B cell (primary cell): ENCODE results near the gene THBD. TPM values are rescaled to one million over a fixed set of nuclear protein-coding genes. Genes with fewer than 3 reads are reported as not detected.

Experiments
- ATAC-seq: fragments of 200-7000 bp; cut with Tn5 transposase; one replicate; pipeline ENCODE4 v1.10.0; 2021; ENCODE audit warnings: low read depth, mild to moderate bottlenecking, moderate number of reproducible peaks, moderate library complexity
- CTCF ChIA-PET: fragments of 350-600 bp; sonication (Branson Sonifier 250); formaldehyde crosslinking; loops from one replicate; lab custom pipeline; 2021; ENCODE audit warnings: antibody characterized with exemption, inconsistent platforms; lab: Charles Lee
- POLR2A ChIA-PET: fragments of 350-600 bp; sonication (Branson Sonifier 250); formaldehyde crosslinking; loops from one replicate; lab custom pipeline; 2021; ENCODE audit warnings: antibody characterized with exemption; lab: Charles Lee
- DNase-seq: peaks from one replicate; pipeline ENCODE4 v3.0.0; 2013
- H2AFZ ChIP-seq: 2 replicates; pipeline ENCODE4 v1.6.1; 2012; ENCODE audit warnings: mild to moderate bottlenecking, low read depth, low read length; ENCODE audit not compliant: insufficient read depth, poor library complexity, severe bottlenecking
- H3K27ac ChIP-seq, 2 donors: 1 replicate in 1 of 2; 2 replicates in 1 of 2; pipeline ENCODE4 v1.5.1; 2012 to 2013; ENCODE audit warnings: low read length in 2 of 2, mild to moderate bottlenecking in 2 of 2, moderate library complexity in 1 of 2
- H3K27me3 ChIP-seq, 4 experiments: fragments of 200-600 bp in 1 of 4; sonication (generic) in 1 of 4; replicated peaks in 1 of 4; 1 replicate in 2 of 4; 2 replicates in 2 of 4; pipeline versions ENCODE4 v1.6.1 to v1.7.0; 2013 to 2016; ENCODE audit warnings: low read length in 3 of 4, mild to moderate bottlenecking in 2 of 4, mixed read lengths in 1 of 4, moderate library complexity in 1 of 4; ENCODE audit not compliant: insufficient read depth in 4 of 4, control insufficient read depth in 3 of 4; ENCODE audit errors: control extremely low read depth in 1 of 4
- H3K36me3 ChIP-seq, 2 experiments: replicated peaks in 1 of 2; 1 replicate in 1 of 2; 2 replicates in 1 of 2; pipeline versions ENCODE4 v1.6.1 to v1.7.1; 2013; ENCODE audit warnings: low read length in 1 of 2; ENCODE audit not compliant: insufficient read depth in 2 of 2, control insufficient read depth in 1 of 2; ENCODE audit errors: control extremely low read depth in 1 of 2, extremely low read depth in 1 of 2
- H3K4me1 ChIP-seq, 2 donors: fragments of 200-600 bp in 1 of 2; sonication (generic) in 1 of 2; 1 replicate in 1 of 2; 2 replicates in 1 of 2; pipeline versions ENCODE4 v1.5.1 to v1.6.1; 2013 to 2017; ENCODE audit warnings: low read length in 2 of 2; ENCODE audit not compliant: control insufficient read depth in 2 of 2, insufficient read depth in 2 of 2
- H3K4me2 ChIP-seq: replicated peaks from 2 replicates; pipeline ENCODE3; 2012; ENCODE audit warnings: mild to moderate bottlenecking, low read depth, low read length; ENCODE audit not compliant: poor library complexity, severe bottlenecking
- H3K4me3 ChIP-seq, 5 experiments: fragments of 200-600 bp in 1 of 5; sonication (generic) in 1 of 5; 1 replicate in 3 of 5; 2 replicates in 2 of 5; pipeline versions ENCODE4 v1.5.1 to v1.7.0; 2011 to 2016; ENCODE audit warnings: low read length in 4 of 5, mild to moderate bottlenecking in 4 of 5, low read depth in 2 of 5, control low read depth in 1 of 5, moderate library complexity in 1 of 5; ENCODE audit not compliant: insufficient read depth in 1 of 5; ENCODE audit errors: control extremely low read depth in 1 of 5, extremely low read depth in 1 of 5
- H3K79me2 ChIP-seq: fragments of 200-600 bp; sonication (generic); one replicate; pipeline ENCODE4 v1.6.0; 2016; ENCODE audit warnings: low read length; ENCODE audit not compliant: control insufficient read depth, insufficient read depth
- H3K9ac ChIP-seq: fragments of 200-600 bp; sonication (generic); 2 replicates; pipeline ENCODE4 v1.6.1; 2017; ENCODE audit warnings: mild to moderate bottlenecking, low read length, moderate library complexity
- H3K9me3 ChIP-seq, 3 donors: one replicate each; pipeline versions ENCODE4 v1.6.1 to v1.7.1; 2013; ENCODE audit warnings: low read length in 2 of 3; ENCODE audit not compliant: control insufficient read depth in 2 of 3, insufficient read depth in 1 of 3; ENCODE audit errors: control extremely low read depth in 1 of 3
- H4K20me1 ChIP-seq: 2 replicates; pipeline ENCODE4 v1.6.0; 2012; ENCODE audit warnings: mild to moderate bottlenecking, low read length; ENCODE audit not compliant: insufficient read depth, control insufficient read depth, poor library complexity, severe bottlenecking
- H3K27ac Mint-ChIP-seq: one replicate; pipeline ENCODE4 v1.8.0; 2021; ENCODE audit warnings: mixed read lengths
- H3K27me3 Mint-ChIP-seq: one replicate; pipeline ENCODE4 v1.8.0; 2021; ENCODE audit warnings: mixed read lengths
- H3K4me1 Mint-ChIP-seq: one replicate; pipeline ENCODE4 v1.8.0; 2021; ENCODE audit warnings: mixed read lengths
- H3K4me3 Mint-ChIP-seq: one replicate; pipeline ENCODE4 v1.8.0; 2021; ENCODE audit warnings: mixed read lengths
- H3K9me3 Mint-ChIP-seq: one replicate; pipeline ENCODE4 v1.8.0; 2022; ENCODE audit warnings: mixed read lengths; ENCODE audit not compliant: insufficient read depth
- EZH2 ChIP-seq: IDR thresholded peaks from 2 replicates; pipeline ENCODE4 v1.6.1; 2012; ENCODE audit warnings: borderline replicate concordance, low read depth, mild to moderate bottlenecking, moderate library complexity, low read length; ENCODE audit not compliant: insufficient read depth, poor library complexity, severe bottlenecking
- WGBS: methylation state at CpG from one replicate; pipeline ENCODE4 v1.1.5; 2013; ENCODE audit warnings: missing lambda C conversion rate; ENCODE audit not compliant: insufficient coverage; 5-methylcytosine and 5-hydroxymethylcytosine counted together
- intact Hi-C: fragments of 100-400 bp; cut with micrococcal nuclease; formaldehyde crosslinking; loops from one replicate; pipeline ENCODE4 v1.10.0; 2022
- polyA plus RNA-seq: library from polyadenylated mRNA; depleted of rRNA; stranded (reverse); fragments of >200 nt; gene quantifications from 2 replicates; pipeline ENCODE4 v1.2.3, GENCODE V29; 2012
- total RNA-seq, 2 donors: library from RNA; stranded (reverse); fragments of 120-200 nt in 1 of 2; gene quantifications; 1 replicate in 1 of 2; 2 replicates in 1 of 2; pipeline versions ENCODE4 v1.2.3 to v1.2.4, GENCODE V29; 2013 to 2022
- TF ChIP-seq, protein P1 (sequence below): fragments of 200-600 bp; IDR thresholded peaks from one replicate; pipeline ENCODE4 v1.8.0; 2022; ENCODE audit warnings: antibody characterized with exemption, mild to moderate bottlenecking

The THBD gene
- total and polyA plus RNA-seq, 2 donors (not counting 1 experiment from before 2014, with no cell fraction given) = 0.78 TPM; not detected in 1

DNA sequence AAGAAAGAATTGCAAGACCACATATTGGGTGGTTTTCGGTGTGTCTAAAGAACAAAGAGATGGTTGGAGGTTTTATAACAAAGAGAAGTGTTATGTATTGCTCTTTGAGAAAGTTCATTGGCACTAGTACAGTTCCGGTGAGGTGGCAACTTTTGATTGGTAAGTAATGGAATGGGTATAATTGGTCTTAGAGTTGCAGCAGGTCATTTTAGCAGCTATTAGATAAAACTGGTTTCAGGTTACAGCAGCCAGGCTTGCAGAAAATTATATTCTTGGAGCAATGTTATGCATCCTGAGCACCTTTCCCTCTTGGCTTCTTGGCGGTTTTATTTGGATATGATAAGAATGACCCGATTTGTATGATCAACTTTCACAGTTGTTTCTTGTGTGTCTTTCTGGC lies 26.6 kb downstream of the THBD start:
- Mint-ChIP-seq H3K27me3 (no peaks in the 10 kb centered on the region), H3K27ac (no peak overlapping the region), H3K4me3 (no peak overlapping the region), H3K4me1 (no peaks in the 10 kb centered on the region), H3K9me3 (no peaks in the 10 kb centered on the region)
- no peaks in the 10 kb centered on the region for H3K4me1 ChIP-seq
- H3K79me2 ChIP-seq = no peaks in the 10 kb centered on the region
- no peaks in the 10 kb centered on the region for H3K27me3 ChIP-seq
- 89% methylated on average over 3 of the region's 4 CpGs for WGBS
- no peak overlapping the region for H2AFZ ChIP-seq
- H3K4me3 ChIP-seq = no peak overlapping the region
- H3K4me2 ChIP-seq = no peak overlapping the region
- no peak overlapping the region for H3K27ac ChIP-seq
- no peaks in the 10 kb centered on the region for H3K36me3 ChIP-seq
- intact Hi-C loops = no loop called here
- ATAC-seq = no peak
- DNase-seq = no peak
- POLR2A ChIA-PET = no interaction called here
- H4K20me1 ChIP-seq = no peaks in the 10 kb centered on the region
- TF ChIP-seq, protein P1, sequence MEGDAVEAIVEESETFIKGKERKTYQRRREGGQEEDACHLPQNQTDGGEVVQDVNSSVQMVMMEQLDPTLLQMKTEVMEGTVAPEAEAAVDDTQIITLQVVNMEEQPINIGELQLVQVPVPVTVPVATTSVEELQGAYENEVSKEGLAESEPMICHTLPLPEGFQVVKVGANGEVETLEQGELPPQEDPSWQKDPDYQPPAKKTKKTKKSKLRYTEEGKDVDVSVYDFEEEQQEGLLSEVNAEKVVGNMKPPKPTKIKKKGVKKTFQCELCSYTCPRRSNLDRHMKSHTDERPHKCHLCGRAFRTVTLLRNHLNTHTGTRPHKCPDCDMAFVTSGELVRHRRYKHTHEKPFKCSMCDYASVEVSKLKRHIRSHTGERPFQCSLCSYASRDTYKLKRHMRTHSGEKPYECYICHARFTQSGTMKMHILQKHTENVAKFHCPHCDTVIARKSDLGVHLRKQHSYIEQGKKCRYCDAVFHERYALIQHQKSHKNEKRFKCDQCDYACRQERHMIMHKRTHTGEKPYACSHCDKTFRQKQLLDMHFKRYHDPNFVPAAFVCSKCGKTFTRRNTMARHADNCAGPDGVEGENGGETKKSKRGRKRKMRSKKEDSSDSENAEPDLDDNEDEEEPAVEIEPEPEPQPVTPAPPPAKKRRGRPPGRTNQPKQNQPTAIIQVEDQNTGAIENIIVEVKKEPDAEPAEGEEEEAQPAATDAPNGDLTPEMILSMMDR = no peak
- no peak for TF ChIP-seq EZH2
- CTCF ChIA-PET = no interaction called here
- no peak overlapping the region for H3K9ac ChIP-seq
- H3K9me3 ChIP-seq = no peaks in the 10 kb centered on the region

DNA sequence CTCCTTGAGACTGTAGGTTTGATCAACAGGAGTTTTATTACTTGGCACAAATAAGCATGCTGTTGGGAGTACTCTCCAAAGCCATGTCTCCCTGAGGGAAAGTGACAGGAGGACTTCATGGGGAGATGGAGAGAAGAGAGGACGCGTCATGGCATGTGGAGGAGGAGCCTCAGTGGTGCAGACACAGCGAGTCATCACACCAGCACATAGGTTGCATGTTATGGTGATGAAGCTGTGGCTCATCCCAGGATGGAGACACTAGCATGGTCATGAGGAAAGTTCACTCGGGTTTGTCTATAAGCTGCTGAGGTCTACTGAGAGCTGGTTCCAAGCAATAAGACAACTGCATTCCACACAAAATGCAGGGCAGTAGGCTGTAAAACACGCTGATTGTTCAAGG lies 27.5 kb downstream of the THBD start:
- Histone ChIP-seq H3K27me3 (no peaks in the 10 kb centered on the region), H3K9ac (no peak overlapping the region), H4K20me1 (no peaks in the 10 kb centered on the region), H3K4me3 (no peak overlapping the region), H3K4me1 (no peaks in the 10 kb centered on the region), H3K79me2 (no peaks in the 10 kb centered on the region), H2AFZ (no peak overlapping the region), H3K9me3 (no peaks in the 10 kb centered on the region), H3K27ac (no peak overlapping the region), H3K36me3 (no peaks in the 10 kb centered on the region), H3K4me2 (no peak overlapping the region)
- Mint-ChIP-seq H3K9me3 (no peaks in the 10 kb centered on the region), H3K4me3 (no peak overlapping the region), H3K27ac (no peak overlapping the region), H3K4me1 (no peaks in the 10 kb centered on the region), H3K27me3 (no peaks in the 10 kb centered on the region)
- DNase-seq (no peak), ATAC-seq (no peak)
- CTCF ChIA-PET = no interaction called here
- TF ChIP-seq EZH2 = no peak
- TF ChIP-seq, protein P1 = no peak
- POLR2A ChIA-PET = no interaction called here
- 94% methylated on average over 4 of the region's 5 CpGs for WGBS
- intact Hi-C loops = no loop called here
